IMR-90 (cell line): ENCODE results near the gene ATG7. TPM values are rescaled to one million over a fixed set of nuclear protein-coding genes. Genes with fewer than 3 reads are reported as not detected.
A peak's percentile ranks its signal among the peaks of the same experiment; 100 is the strongest.

Experiments
- ATAC-seq: fragments of 200-7000 bp; cut with Tn5 transposase; 2 replicates; pipeline ENCODE4 v1.9.1; 2020; ENCODE audit warnings: low read depth, mild to moderate bottlenecking, moderate library complexity
- BruUV-seq: library from RNA; stranded (reverse); fragments of 400-500 nt; replicated peaks from 2 replicates; lab custom pipeline; 2021; lab: Mats Ljungman, UMichigan
- CTCF ChIA-PET: fragments of 300-600 bp; formaldehyde crosslinking; extraction: SDS; loops from one replicate; lab custom pipeline; 2021; ENCODE audit warnings: antibody characterized with exemption; lab: Yijun Ruan, JAX
- POLR2A ChIA-PET: fragments of 300-600 bp; sonication (Branson Sonifier 250); formaldehyde crosslinking; loops from one replicate; lab custom pipeline; 2022; ENCODE audit warnings: antibody characterized with exemption; ENCODE audit not compliant: unreplicated experiment; lab: Charles Lee
- DNase-seq: peaks from one replicate; pipeline ENCODE4 v3.0.0; 2013
- H2AFZ ChIP-seq: replicated peaks from 2 replicates; pipeline ENCODE3; 2013; ENCODE audit warnings: low read length, mild to moderate bottlenecking; ENCODE audit not compliant: poor library complexity
- H2AK5ac ChIP-seq: 2 replicates; pipeline ENCODE4 v1.6.1; 2013; ENCODE audit warnings: low read depth, low read length, inconsistent platforms
- H2AK9ac ChIP-seq: replicated peaks from 2 replicates; pipeline ENCODE3; 2013; ENCODE audit warnings: mild to moderate bottlenecking, low read depth, low read length, moderate library complexity; ENCODE audit not compliant: poor library complexity
- H2BK120ac ChIP-seq: 2 replicates; pipeline ENCODE4 v1.6.1; 2013; ENCODE audit warnings: low read depth, low read length, inconsistent platforms
- H2BK15ac ChIP-seq: 3 replicates; pipeline ENCODE4 v1.6.1; 2013; ENCODE audit warnings: low read depth, low read length, inconsistent platforms
- H2BK20ac ChIP-seq: 2 replicates; pipeline ENCODE4 v1.6.1; 2013; ENCODE audit warnings: low read depth, mild to moderate bottlenecking, inconsistent platforms, low read length, moderate library complexity
- H2BK5ac ChIP-seq: 2 replicates; pipeline ENCODE4 v1.6.1; 2013; ENCODE audit warnings: mild to moderate bottlenecking, low read depth, low read length, inconsistent platforms; ENCODE audit not compliant: poor library complexity, severe bottlenecking
- H3K14ac ChIP-seq: replicated peaks from 2 replicates; pipeline ENCODE4 v1.6.1; 2013; ENCODE audit warnings: low read depth, low read length, inconsistent platforms
- H3K18ac ChIP-seq: 2 replicates; pipeline ENCODE4 v1.6.1; 2013; ENCODE audit warnings: low read depth, low read length, control low read depth
- H3K23ac ChIP-seq: 2 replicates; pipeline ENCODE4 v1.6.1; 2013; ENCODE audit warnings: low read depth, low read length, inconsistent platforms
- H3K27ac ChIP-seq: 2 replicates; pipeline ENCODE4 v1.5.1; 2013; ENCODE audit warnings: mild to moderate bottlenecking, control low read depth, low read length; ENCODE audit not compliant: insufficient read depth
- H3K27me3 ChIP-seq: 2 replicates; pipeline ENCODE4 v1.6.1; 2013; ENCODE audit warnings: low read length; ENCODE audit not compliant: control insufficient read depth, insufficient read depth
- H3K36me3 ChIP-seq: 2 replicates; pipeline ENCODE4 v1.6.1; 2013; ENCODE audit warnings: low read length, mixed read lengths; ENCODE audit not compliant: control insufficient read depth, insufficient read depth
- H3K4ac ChIP-seq: 2 replicates; pipeline ENCODE4 v1.6.1; 2013; ENCODE audit warnings: low read depth, low read length, inconsistent platforms
- H3K4me1 ChIP-seq: 2 replicates; pipeline ENCODE4 v1.6.1; 2013; ENCODE audit warnings: low read length, mixed read lengths; ENCODE audit not compliant: control insufficient read depth, insufficient read depth
- H3K4me2 ChIP-seq: 2 replicates; pipeline ENCODE4 v1.6.1; 2013; ENCODE audit warnings: low read depth, mild to moderate bottlenecking, control low read depth, low read length, moderate library complexity
- H3K4me3 ChIP-seq: 2 replicates; pipeline ENCODE4 v1.5.1; 2013; ENCODE audit warnings: low read depth, mild to moderate bottlenecking, control low read depth, low read length, moderate library complexity; ENCODE audit not compliant: insufficient read depth
- H3K56ac ChIP-seq: 2 replicates; pipeline ENCODE4 v1.6.1; 2013; ENCODE audit warnings: low read length, inconsistent platforms; ENCODE audit not compliant: insufficient read depth; ENCODE audit errors: extremely low read depth
- H3K79me1 ChIP-seq, 2 experiments: 2 replicates each; pipeline ENCODE4 v1.6.1; 2013; ENCODE audit warnings: low read length in 2 of 2, inconsistent platforms in 1 of 2, low read depth in 1 of 2
- H3K9ac ChIP-seq: 2 replicates; pipeline ENCODE4 v1.6.1; 2013; ENCODE audit warnings: low read depth, low read length, control low read depth
- H3K9me1 ChIP-seq: 2 replicates; pipeline ENCODE4 v1.6.1; 2013; ENCODE audit warnings: low read length, inconsistent platforms; ENCODE audit not compliant: insufficient read depth
- H3K9me3 ChIP-seq: 2 replicates; pipeline ENCODE4 v1.6.1; 2013; ENCODE audit warnings: low read length; ENCODE audit not compliant: control insufficient read depth, insufficient read depth
- H4K20me1 ChIP-seq: 2 replicates; pipeline ENCODE4 v1.6.1; 2013; ENCODE audit warnings: low read length, inconsistent platforms; ENCODE audit not compliant: insufficient read depth
- H4K5ac ChIP-seq: 2 replicates; pipeline ENCODE4 v1.6.1; 2013; ENCODE audit warnings: mild to moderate bottlenecking, low read depth, low read length, control low read depth
- H4K8ac ChIP-seq, 2 experiments: 2 replicates each; pipeline ENCODE4 v1.6.1; 2013; ENCODE audit warnings: low read depth in 2 of 2, low read length in 2 of 2, control low read depth in 1 of 2, inconsistent platforms in 1 of 2
- H4K91ac ChIP-seq: 2 replicates; pipeline ENCODE4 v1.6.1; 2013; ENCODE audit warnings: low read depth, low read length, inconsistent platforms; ENCODE audit not compliant: insufficient read depth
- BHLHE40 ChIP-seq: fragments of 150-350 bp; IDR thresholded peaks from 2 replicates; pipeline ENCODE4 v1.6.1; 2016; ENCODE audit warnings: mild to moderate bottlenecking, low read depth, low read length
- FOS ChIP-seq: fragments of 150-350 bp; IDR thresholded peaks from 2 replicates; pipeline ENCODE4 v1.6.1; 2016; ENCODE audit warnings: low read depth, low read length
- MAZ ChIP-seq: IDR thresholded peaks from 2 replicates; pipeline ENCODE4 v1.6.1; 2012; ENCODE audit warnings: low read depth, mild to moderate bottlenecking, low read length, improper control_type of control experiment, moderate library complexity, borderline replicate concordance
- MXI1 ChIP-seq: IDR thresholded peaks from 2 replicates; pipeline ENCODE4 v1.6.1; 2012; ENCODE audit warnings: low read depth, mild to moderate bottlenecking, low read length, moderate library complexity, borderline replicate concordance
- POLR2A ChIP-seq: IDR thresholded peaks from 2 replicates; pipeline ENCODE4 v1.6.1; 2012; ENCODE audit warnings: mild to moderate bottlenecking, low read depth, low read length
- RAD21 ChIP-seq: IDR thresholded peaks from 2 replicates; pipeline ENCODE4 v1.6.1; 2012; ENCODE audit warnings: low read length, improper control_type of control experiment
- RFX5 ChIP-seq: IDR thresholded peaks from 2 replicates; pipeline ENCODE4 v1.8.0; 2012; ENCODE audit warnings: low read depth, mild to moderate bottlenecking, low read length, moderate library complexity
- WGBS, 2 experiments: methylation state at CpG; one replicate each; pipeline versions ENCODE4 v1.1.5 to v1.1.7; 2013; ENCODE audit warnings: missing lambda C conversion rate in 2 of 2; ENCODE audit not compliant: insufficient read length in 1 of 2; ENCODE audit errors: extremely low coverage in 2 of 2; 5-methylcytosine and 5-hydroxymethylcytosine counted together
- dilution Hi-C: fragments of 300-500 bp; cut with HindIII; formaldehyde crosslinking; loops from one replicate; pipeline ENCODE4 v1.14.3; 2018; ENCODE audit warnings: low sequenced_read_pairs; ENCODE audit not compliant: unreplicated experiment
- in situ Hi-C: fragments of 300-500 bp; cut with MboI; formaldehyde crosslinking; loops from 3 replicates; pipeline ENCODE4 v1.14.3; 2019; ENCODE audit warnings: low sequenced_read_pairs, inconsistent platforms, mixed read lengths
- intact Hi-C: fragments of 100-400 bp; cut with micrococcal nuclease; formaldehyde crosslinking; loops from 2 replicates; pipeline ENCODE4 v1.10.0; 2022
- polyA plus RNA-seq, 3 experiments: library from polyadenylated mRNA; depleted of rRNA; stranded (reverse); fragments of >200 nt; gene quantifications; 2 replicates each; pipeline ENCODE4 v1.2.3, GENCODE V29; 2012; ENCODE audit warnings: low replicate concordance in 1 of 3
- total RNA-seq: library from RNA; depleted of rRNA; stranded (reverse); fragments of >200 nt; gene quantifications from 2 replicates; pipeline ENCODE4 v1.2.3, GENCODE V29; 2012
- TF ChIP-seq, protein P1 (sequence below): fragments of 150-350 bp; IDR thresholded peaks from 2 replicates; pipeline ENCODE4 v1.6.1; 2017; ENCODE audit warnings: mild to moderate bottlenecking, antibody characterized with exemption, low read length, low read depth
- TF ChIP-seq, protein P2 (sequence below): fragments of 150-350 bp; IDR thresholded peaks from 2 replicates; pipeline ENCODE4 v1.6.1; 2016; ENCODE audit warnings: low read depth, mild to moderate bottlenecking, low read length, moderate library complexity, borderline replicate concordance

The ATG7 gene
- total and polyA plus RNA-seq, 2 of the 4 experiments (the other 2 are of a cell fraction): 15.6 to 51.4 TPM

DNA sequence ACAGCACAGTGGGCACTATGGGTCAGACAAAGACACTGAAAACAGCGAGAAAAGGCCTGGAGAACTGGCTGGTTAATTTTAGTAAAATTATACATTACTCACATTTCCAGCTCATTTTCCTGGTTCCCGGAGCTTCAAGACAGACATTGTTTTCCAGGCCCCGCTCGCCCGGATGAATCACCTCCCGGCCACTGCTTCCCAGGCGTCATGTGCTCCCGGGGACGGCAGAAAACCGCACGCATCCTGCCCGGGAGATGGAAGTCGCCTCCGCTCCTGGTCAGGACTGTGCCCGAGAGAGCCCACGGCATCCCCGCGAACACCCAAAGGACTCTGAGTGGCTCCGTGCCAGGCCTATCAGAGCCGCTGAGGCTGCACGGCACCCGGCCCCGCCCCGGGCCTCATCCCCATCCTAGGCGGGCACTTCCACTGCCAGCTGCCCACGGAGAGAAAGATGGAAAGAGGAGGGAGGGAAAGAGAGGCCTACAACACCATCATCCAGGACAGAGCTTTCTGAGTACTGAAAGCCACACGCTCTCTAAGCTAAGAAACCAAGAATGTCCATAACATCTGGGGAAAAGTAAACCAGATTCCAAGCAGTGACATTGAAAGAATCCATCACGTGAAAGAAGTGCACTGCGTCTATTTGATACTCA lies 296.4 kb downstream of the ATG7 start:
- BruUV-seq: no TSS peak
- Histone ChIP-seq H3K4me1 (peaks cover 27% of the 10 kb centered on the region), H2BK20ac (peak overlapping the region; percentile 80)

More for the DNA sequence above, 296.4 kb downstream of the ATG7 start:
- H3K56ac ChIP-seq: peak overlapping the region; percentile 92
- H3K36me3 ChIP-seq: peaks cover 43% of the 10 kb centered on the region
- no peaks in the 10 kb centered on the region for H3K27me3 ChIP-seq
- ATAC-seq (peak; percentile 80), DNase-seq (peak; percentile 93)
- H2BK15ac ChIP-seq: peak overlapping the region; percentile 69; the same call in 2 of the 3 replicates
- peak overlapping the region; percentile 79 for H2AFZ ChIP-seq
- peak; percentile 35; the same call in 1 of the 2 replicates for TF ChIP-seq MXI1
- TF ChIP-seq FOS: peak; percentile 83
- TF ChIP-seq BHLHE40: peak; percentile 83
- TF ChIP-seq POLR2A: peak; percentile 34
- TF ChIP-seq RFX5: no peak
- 0 out of 2 replicates have a peak, but pooled peaks have one; percentile 19 for TF ChIP-seq MAZ
- TF ChIP-seq RAD21: peak; percentile 36
- TF ChIP-seq, protein P1, sequence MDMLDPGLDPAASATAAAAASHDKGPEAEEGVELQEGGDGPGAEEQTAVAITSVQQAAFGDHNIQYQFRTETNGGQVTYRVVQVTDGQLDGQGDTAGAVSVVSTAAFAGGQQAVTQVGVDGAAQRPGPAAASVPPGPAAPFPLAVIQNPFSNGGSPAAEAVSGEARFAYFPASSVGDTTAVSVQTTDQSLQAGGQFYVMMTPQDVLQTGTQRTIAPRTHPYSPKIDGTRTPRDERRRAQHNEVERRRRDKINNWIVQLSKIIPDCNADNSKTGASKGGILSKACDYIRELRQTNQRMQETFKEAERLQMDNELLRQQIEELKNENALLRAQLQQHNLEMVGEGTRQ: peak; percentile 87
- TF ChIP-seq, protein P2, sequence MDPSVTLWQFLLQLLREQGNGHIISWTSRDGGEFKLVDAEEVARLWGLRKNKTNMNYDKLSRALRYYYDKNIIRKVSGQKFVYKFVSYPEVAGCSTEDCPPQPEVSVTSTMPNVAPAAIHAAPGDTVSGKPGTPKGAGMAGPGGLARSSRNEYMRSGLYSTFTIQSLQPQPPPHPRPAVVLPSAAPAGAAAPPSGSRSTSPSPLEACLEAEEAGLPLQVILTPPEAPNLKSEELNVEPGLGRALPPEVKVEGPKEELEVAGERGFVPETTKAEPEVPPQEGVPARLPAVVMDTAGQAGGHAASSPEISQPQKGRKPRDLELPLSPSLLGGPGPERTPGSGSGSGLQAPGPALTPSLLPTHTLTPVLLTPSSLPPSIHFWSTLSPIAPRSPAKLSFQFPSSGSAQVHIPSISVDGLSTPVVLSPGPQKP: no peak
- CTCF ChIA-PET: interaction anchor here (0.6 kb wide), 1 partner anchor 194 kb away, joined by 6 read pairs; no protein-coding TSS in a partner anchor
- peak overlapping the region; percentile 99 for H3K4ac ChIP-seq
- H2AK5ac ChIP-seq: peak overlapping the region; percentile 98
- H4K20me1 ChIP-seq: peaks cover 39% of the 10 kb centered on the region
- peak overlapping the region; percentile 93 for H3K27ac ChIP-seq
- peak overlapping the region; percentile 56 for H3K4me2 ChIP-seq
- H2BK120ac ChIP-seq: peak overlapping the region; percentile 98
- intact Hi-C loops: loop anchor here (1.0 kb wide), 1 partner anchor 75 kb away; the partner anchor contains the start of gene VGLL4
- peaks cover 37% of the 10 kb centered on the region for H3K9me1 ChIP-seq
- peak overlapping the region; percentile 88 for H3K18ac ChIP-seq
- peak overlapping the region; percentile 75 for H4K5ac ChIP-seq
- no peaks in the 10 kb centered on the region for H3K9me3 ChIP-seq
- dilution Hi-C loops: no loop called here
- peak overlapping the region; percentile 15; the same call in 1 of the 2 replicates for H3K4me3 ChIP-seq
- in situ Hi-C loops: loop anchor here (10.0 kb wide), 1 partner anchor 76 kb away; the partner anchor contains the start of gene VGLL4
- WGBS, 2 experiments: 12% methylated on average over 8 of the region's 29 CpGs; no CpG with 5 or more reads in 1 of the 2 experiments
- H2AK9ac ChIP-seq: peak overlapping the region; percentile 96
- peaks cover 25 to 90% of the 10 kb centered on the region in 2 experiments for H3K79me1 ChIP-seq
- H2BK5ac ChIP-seq: peak overlapping the region; percentile 99
- peak overlapping the region; percentile 94 for H4K91ac ChIP-seq
- POLR2A ChIA-PET: interaction anchor here (0.5 kb wide), 2 partner anchors 61 to 83 kb away, joined by 3 to 6 read pairs; no protein-coding TSS in a partner anchor
- peak overlapping the region; percentile 93 for H3K23ac ChIP-seq
- peak overlapping the region; percentile 67 for H3K9ac ChIP-seq
- H4K8ac ChIP-seq: peak overlapping the region; percentile 79 to 98
- H3K14ac ChIP-seq: peak overlapping the region; percentile 97
